ENCODE data around the gene SLF2. TPM values are rescaled to one million over a fixed set of nuclear protein-coding genes. Genes with fewer than 3 reads are reported as not detected.

Gene SLF2
- total RNA-seq, 2 experiments from 2014 or later = 52.1 to 58.2 TPM

GRCh38 chr10:100963826-100964225 lies 51.1 kb downstream of the SLF2 start:
- no peaks in the 10 kb centered on the region for H3K9me3 ChIP-seq (ENCODE audit: low read length)
- POLR2A ChIA-PET = no interaction called here
- H4K20me1 ChIP-seq (ENCODE audit: insufficient read depth, low read length) = no peaks in the 10 kb centered on the region
- H3K79me2 ChIP-seq (ENCODE audit: insufficient read depth, low read depth, low read length) = no peaks in the 10 kb centered on the region
- H3K4me1 ChIP-seq (ENCODE audit: insufficient read depth, low read length, poor library complexity, severe bottlenecking) = peaks cover 15% of the 10 kb centered on the region
- TF ChIP-seq CTCF (conservative IDR thresholded peaks at IDR 0.05; ENCODE audit: low read length) (no peak), EZH2phosphoT487 (IDR thresholded peaks at IDR 0.05; ENCODE audit: borderline replicate concordance, low read depth, low read length) (no peak)
- no peak overlapping the region for H3K4me3 ChIP-seq (ENCODE audit: low read depth, low read length, poor library complexity, severe bottlenecking)
- no peak overlapping the region for H3K27ac ChIP-seq (ENCODE audit: low read depth, low read length, poor library complexity, severe bottlenecking)
- H3K4me2 ChIP-seq (ENCODE audit: low read length) = no peak overlapping the region
- no peak overlapping the region for H2AFZ ChIP-seq (ENCODE audit: low read length)
- DNase-seq (ENCODE audit: low spot score) = no peak
- peaks cover 54% of the 10 kb centered on the region for H3K36me3 ChIP-seq (ENCODE audit: insufficient read depth, low read length)
- BruUV-seq (replicated peaks) = no TSS peak
- intact Hi-C loops (cut with micrococcal nuclease; ENCODE audit: unreplicated experiment) = loop anchor here (5.0 kb wide), 1 partner anchor 37 kb away; no protein-coding TSS in a partner anchor
- CTCF ChIA-PET (ENCODE audit: unreplicated experiment) = no interaction called here
- H3K9me2 ChIP-seq (ENCODE audit: insufficient read depth, low read length) = no peaks in the 10 kb centered on the region

GRCh38 chr10:100965820-100966219 lies 53.1 kb downstream of the SLF2 start:
- no peak for DNase-seq (ENCODE audit: low spot score)
- H4K20me1 ChIP-seq (ENCODE audit: insufficient read depth, low read length) = no peaks in the 10 kb centered on the region
- no peak overlapping the region for H3K4me2 ChIP-seq (ENCODE audit: low read length)
- intact Hi-C loops (cut with micrococcal nuclease; ENCODE audit: unreplicated experiment) = no loop called here
- ChIA-PET POLR2A (interaction anchor here (0.5 to 1.2 kb wide), 3 partner anchors 9 to 175 kb away, joined by 3 to 4 read pairs (median 3); no protein-coding TSS in a partner anchor), CTCF (ENCODE audit: unreplicated experiment) (no interaction called here)
- peaks cover 24% of the 10 kb centered on the region for H3K4me1 ChIP-seq (ENCODE audit: insufficient read depth, low read length, poor library complexity, severe bottlenecking)
- no peaks in the 10 kb centered on the region for H3K79me2 ChIP-seq (ENCODE audit: insufficient read depth, low read depth, low read length)
- H2AFZ ChIP-seq (ENCODE audit: low read length) = no peak overlapping the region
- H3K27ac ChIP-seq (ENCODE audit: low read depth, low read length, poor library complexity, severe bottlenecking) = no peak overlapping the region
- H3K9me2 ChIP-seq (ENCODE audit: insufficient read depth, low read length) = no peaks in the 10 kb centered on the region
- no TSS peak for BruUV-seq (replicated peaks)
- no peak overlapping the region for H3K4me3 ChIP-seq (ENCODE audit: low read depth, low read length, poor library complexity, severe bottlenecking)
- H3K36me3 ChIP-seq (ENCODE audit: insufficient read depth, low read length) = peaks cover 38% of the 10 kb centered on the region
- TF ChIP-seq CTCF (conservative IDR thresholded peaks at IDR 0.05; ENCODE audit: low read length) (no peak), EZH2phosphoT487 (IDR thresholded peaks at IDR 0.05; ENCODE audit: borderline replicate concordance, low read depth, low read length) (no peak)
- H3K9me3 ChIP-seq (ENCODE audit: low read length) = no peaks in the 10 kb centered on the region

GRCh38 chr10:100966887-100967286 lies 54.1 kb downstream of the SLF2 start:
- Histone ChIP-seq H3K4me2 (ENCODE audit: low read length) (no peak overlapping the region), H3K27ac (ENCODE audit: low read depth, low read length, poor library complexity, severe bottlenecking) (no peak overlapping the region), H3K36me3 (ENCODE audit: insufficient read depth, low read length) (peaks cover 30% of the 10 kb centered on the region), H3K9me3 (ENCODE audit: low read length) (no peaks in the 10 kb centered on the region), H3K4me1 (ENCODE audit: insufficient read depth, low read length, poor library complexity, severe bottlenecking) (peaks cover 24% of the 10 kb centered on the region), H3K4me3 (ENCODE audit: low read depth, low read length, poor library complexity, severe bottlenecking) (no peak overlapping the region), H3K79me2 (ENCODE audit: insufficient read depth, low read depth, low read length) (no peaks in the 10 kb centered on the region), H2AFZ (ENCODE audit: low read length) (no peak overlapping the region), H3K9me2 (ENCODE audit: insufficient read depth, low read length) (no peaks in the 10 kb centered on the region), H4K20me1 (ENCODE audit: insufficient read depth, low read length) (no peaks in the 10 kb centered on the region)
- BruUV-seq (replicated peaks) = no TSS peak
- ChIA-PET POLR2A (interaction anchor here (0.6 to 1.7 kb wide), 3 partner anchors 20 to 45 kb away, joined by 3 to 5 read pairs (median 3); partner anchors contain the start of genes MRPL43 and TWNK), CTCF (ENCODE audit: unreplicated experiment) (no interaction called here)
- no peak for TF ChIP-seq EZH2phosphoT487 (IDR thresholded peaks at IDR 0.05; ENCODE audit: borderline replicate concordance, low read depth, low read length)
- TF ChIP-seq CTCF (conservative IDR thresholded peaks at IDR 0.05; ENCODE audit: low read length) = no peak
- DNase-seq (ENCODE audit: low spot score) = no peak
- intact Hi-C loops (cut with micrococcal nuclease; ENCODE audit: unreplicated experiment) = no loop called here
